Nephron (organoid): ENCODE results near the gene KBTBD12.

Source experiments
- H3K27ac Mint-ChIP-seq, 3 experiments: 2 replicates each; pipeline ENCODE4 v1.8.0; 2020; ENCODE audit warnings: mixed read lengths in 3 of 3, mild to moderate bottlenecking in 2 of 3, moderate library complexity in 1 of 3
- H3K27me3 Mint-ChIP-seq: 2 replicates; pipeline ENCODE4 v1.8.0; 2021; ENCODE audit warnings: low read depth, mild to moderate bottlenecking, moderate library complexity, mixed read lengths
- H3K36me3 Mint-ChIP-seq: 2 replicates; pipeline ENCODE4 v1.8.0; 2020; ENCODE audit warnings: low read depth, mixed read lengths
- H3K4me1 Mint-ChIP-seq: 2 replicates; pipeline ENCODE4 v1.8.0; 2020; ENCODE audit warnings: mixed read lengths
- H3K4me3 Mint-ChIP-seq, 3 experiments: 2 replicates each; pipeline ENCODE4 v1.8.0; 2020; ENCODE audit warnings: mild to moderate bottlenecking in 3 of 3, mixed read lengths in 3 of 3, moderate library complexity in 2 of 3
- H3K9me3 Mint-ChIP-seq: 2 replicates; pipeline ENCODE4 v1.8.0; 2020; ENCODE audit warnings: mixed read lengths
- CTCF ChIP-seq, 3 experiments: fragments of 200-600 bp; sonication (generic); IDR thresholded peaks; one replicate each; pipeline ENCODE4 v1.5.0; 2021; ENCODE audit warnings: antibody characterized with exemption in 3 of 3; ENCODE audit not compliant: unreplicated experiment in 3 of 3

KBTBD12 gene

DNA sequence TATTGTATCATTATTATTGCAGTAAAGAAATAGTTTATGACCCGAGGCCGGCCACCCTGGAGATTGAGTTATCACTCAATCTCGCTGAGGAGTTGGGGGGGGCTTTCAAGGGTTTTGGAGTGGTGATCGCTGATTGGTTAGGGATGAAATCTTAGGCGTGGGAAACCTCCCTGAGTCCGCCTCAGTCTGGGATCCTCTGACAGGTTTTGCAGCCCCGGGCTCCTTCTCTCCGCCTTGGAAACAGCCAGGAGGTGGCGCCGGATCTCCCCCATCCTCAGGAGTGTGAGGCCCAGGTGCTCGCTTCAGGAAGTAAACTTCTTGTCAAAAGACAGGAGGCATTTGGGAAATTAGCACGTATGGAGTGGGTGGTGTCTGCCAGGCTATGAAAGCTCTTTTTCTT is 96.1 kb downstream of the KBTBD12 start:
- Mint-ChIP-seq H3K4me1 (no peaks in the 10 kb centered on the region), H3K4me3 (no peak overlapping the region), H3K36me3 (no peaks in the 10 kb centered on the region), H3K27me3 (peaks cover 6% of the 10 kb centered on the region), H3K9me3 (peaks cover 5% of the 10 kb centered on the region), H3K27ac (no peak overlapping the region)
- TF ChIP-seq CTCF (IDR thresholded peaks at IDR 0.05; ENCODE audit: unreplicated experiment in 3 of 3) = peak; percentile 54 to 59 (median 58)

GRCh38 chr3:128012050-128012449 is 97.0 kb downstream of the KBTBD12 start:
- TF ChIP-seq CTCF (IDR thresholded peaks at IDR 0.05; ENCODE audit: unreplicated experiment in 3 of 3) = no peak
- H3K9me3 Mint-ChIP-seq = peaks cover 9% of the 10 kb centered on the region
- H3K4me1 Mint-ChIP-seq = no peaks in the 10 kb centered on the region
- no peak overlapping the region for H3K4me3 Mint-ChIP-seq
- peaks cover 2% of the 10 kb centered on the region for H3K27me3 Mint-ChIP-seq
- H3K27ac Mint-ChIP-seq = no peak overlapping the region
- H3K36me3 Mint-ChIP-seq = peaks cover 4% of the 10 kb centered on the region

DNA sequence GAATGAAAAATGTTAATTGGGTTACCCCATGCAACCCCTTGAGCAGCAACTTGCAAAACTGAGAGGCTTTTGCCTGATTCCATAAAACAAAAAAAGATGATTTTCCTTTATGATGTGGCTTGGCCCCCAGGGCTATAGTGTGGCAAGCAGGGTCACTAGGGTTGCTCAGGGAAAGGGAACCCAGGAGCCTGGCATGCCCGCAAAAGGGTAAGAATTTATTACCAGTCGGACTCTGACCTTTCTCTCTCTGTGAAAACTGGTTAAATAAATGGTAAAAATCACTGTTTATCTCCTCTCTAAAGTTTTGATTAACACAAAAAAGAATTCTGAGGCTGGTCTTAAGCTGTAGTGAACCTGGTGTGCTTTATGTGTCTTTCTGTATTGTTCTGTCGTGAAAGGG is 99.5 kb downstream of the KBTBD12 start:
- Mint-ChIP-seq H3K4me3 (no peak overlapping the region), H3K27ac (no peak overlapping the region), H3K9me3 (peaks cover 11% of the 10 kb centered on the region), H3K27me3 (no peaks in the 10 kb centered on the region), H3K36me3 (peaks cover 4% of the 10 kb centered on the region), H3K4me1 (no peaks in the 10 kb centered on the region)
- TF ChIP-seq CTCF (IDR thresholded peaks at IDR 0.05; ENCODE audit: unreplicated experiment in 3 of 3) = no peak

DNA sequence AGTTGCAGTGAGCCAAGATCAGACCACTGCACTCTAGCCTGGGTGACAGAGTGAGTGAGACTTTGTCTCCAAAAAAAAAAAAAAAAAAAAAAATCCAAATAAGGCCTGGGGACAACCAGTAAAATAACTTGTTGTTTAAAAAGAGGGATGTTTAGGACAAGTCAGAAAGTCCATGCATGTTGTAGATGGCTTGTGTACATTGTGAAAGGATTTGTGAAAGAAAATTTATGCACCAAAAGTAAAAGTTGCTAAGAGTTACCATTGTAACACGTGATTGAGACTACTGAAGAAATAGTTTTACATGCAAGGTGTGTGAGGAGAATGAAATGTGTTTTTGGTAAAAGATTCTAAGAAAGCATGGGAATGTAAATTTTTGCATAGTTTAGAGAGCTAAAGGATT is 101.5 kb downstream of the KBTBD12 start:
- no peak for TF ChIP-seq CTCF (IDR thresholded peaks at IDR 0.05; ENCODE audit: unreplicated experiment in 3 of 3)
- Mint-ChIP-seq H3K4me1 (no peaks in the 10 kb centered on the region), H3K4me3 (no peak overlapping the region)

DNA sequence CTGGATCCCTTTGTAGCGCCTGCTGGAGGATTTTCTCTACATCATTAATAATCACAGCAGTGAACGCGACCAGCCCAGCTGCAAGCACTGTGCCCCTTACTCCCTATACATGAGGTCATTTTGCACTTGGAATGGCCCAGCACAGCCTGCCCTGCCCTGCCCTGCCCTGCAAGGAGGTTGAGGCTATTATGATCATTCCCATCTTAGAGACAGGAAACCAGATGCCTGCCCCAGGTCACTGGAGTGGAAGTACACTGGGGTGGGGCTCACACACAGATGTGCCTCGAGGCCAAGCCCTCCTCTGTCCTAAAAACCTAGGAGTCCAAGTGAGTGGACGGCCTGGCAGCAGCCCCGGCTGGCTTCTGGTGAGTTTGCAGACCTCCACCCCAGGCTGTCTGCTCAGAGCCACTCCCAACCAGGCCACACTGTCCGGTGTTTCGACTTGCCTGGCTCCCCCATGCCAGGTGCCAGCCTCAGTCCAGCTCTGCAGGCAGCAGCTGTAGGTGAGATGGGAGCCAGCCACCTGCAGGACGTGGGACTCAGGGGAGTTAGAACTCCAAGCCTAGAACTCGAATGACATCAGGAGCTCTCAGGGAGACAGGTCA is 106.8 kb downstream of the KBTBD12 start:
- H3K27ac Mint-ChIP-seq = no peak overlapping the region
- H3K36me3 Mint-ChIP-seq = no peaks in the 10 kb centered on the region
- peaks cover 2% of the 10 kb centered on the region for H3K9me3 Mint-ChIP-seq
- H3K27me3 Mint-ChIP-seq = no peaks in the 10 kb centered on the region
- no peak overlapping the region for H3K4me3 Mint-ChIP-seq
- TF ChIP-seq CTCF (IDR thresholded peaks at IDR 0.05; ENCODE audit: unreplicated experiment in 3 of 3) = no peak
- H3K4me1 Mint-ChIP-seq = no peaks in the 10 kb centered on the region

More for the DNA sequence above, 101.5 kb downstream of the KBTBD12 start:
- Mint-ChIP-seq H3K9me3 (peaks cover 11% of the 10 kb centered on the region), H3K27ac (no peak overlapping the region), H3K36me3 (peaks cover 4% of the 10 kb centered on the region), H3K27me3 (no peaks in the 10 kb centered on the region)

- TF ChIP-seq CTCF (IDR thresholded peaks at IDR 0.05; ENCODE audit: unreplicated experiment in 3 of 3) = no peak
- Mint-ChIP-seq H3K27me3 (no peaks in the 10 kb centered on the region), H3K4me3 (no peak overlapping the region), H3K9me3 (no peaks in the 10 kb centered on the region), H3K4me1 (no peaks in the 10 kb centered on the region), H3K27ac (no peak overlapping the region), H3K36me3 (no peaks in the 10 kb centered on the region)
Measured at GRCh38 chr3:128033102-128033501, 118.1 kb downstream of the KBTBD12 start.
